CD14-positive monocyte (primary cell): Measurements from ENCODE around the gene PLIN4. TPM values are rescaled to one million over a fixed set of nuclear protein-coding genes. Genes with fewer than 3 reads are reported as not detected.

Experiments used
- DNase-seq, 3 donors: peaks; one replicate each; pipeline ENCODE4 v3.0.0-alpha.2; 2011 to 2022
- H2AFZ ChIP-seq: 2 replicates; pipeline ENCODE4 v1.6.0; 2012; ENCODE audit warnings: mild to moderate bottlenecking, low read depth, low read length, inconsistent platforms; ENCODE audit not compliant: insufficient read depth, poor library complexity, severe bottlenecking
- H3K27ac ChIP-seq, 2 donors: 1 replicate in 1 of 2; 2 replicates in 1 of 2; pipeline ENCODE4 v1.5.1; 2012 to 2013; ENCODE audit warnings: low read length in 2 of 2, control low read depth in 1 of 2, inconsistent platforms in 1 of 2, low read depth in 1 of 2, mild to moderate bottlenecking in 1 of 2
- H3K27me3 ChIP-seq, 2 donors: one replicate each; pipeline versions ENCODE4 v1.6.0 to v1.6.1; 2011 to 2013; ENCODE audit warnings: low read length in 2 of 2; ENCODE audit not compliant: control insufficient read depth in 2 of 2, insufficient read depth in 2 of 2
- H3K36me3 ChIP-seq, 2 donors: replicated peaks in 1 of 2; 1 replicate in 1 of 2; 2 replicates in 1 of 2; pipeline versions ENCODE4 v1.5.1 to v1.6.1; 2012 to 2013; ENCODE audit warnings: low read length in 2 of 2, control low read depth in 1 of 2, inconsistent platforms in 1 of 2, mild to moderate bottlenecking in 1 of 2; ENCODE audit not compliant: insufficient read depth in 2 of 2, control insufficient read depth in 1 of 2
- H3K4me1 ChIP-seq, 2 donors: 1 replicate in 1 of 2; 2 replicates in 1 of 2; pipeline versions ENCODE4 v1.5.1 to v1.6.1; 2012 to 2013; ENCODE audit warnings: low read length in 2 of 2, control low read depth in 1 of 2, inconsistent platforms in 1 of 2, mild to moderate bottlenecking in 1 of 2, moderate library complexity in 1 of 2; ENCODE audit not compliant: insufficient read depth in 2 of 2, control insufficient read depth in 1 of 2
- H3K4me2 ChIP-seq: replicated peaks from 2 replicates; pipeline ENCODE3; 2012; ENCODE audit warnings: low read length, moderate library complexity, mild to moderate bottlenecking; ENCODE audit not compliant: poor library complexity, severe bottlenecking; ENCODE audit errors: extremely low read depth
- H3K4me3 ChIP-seq, 3 experiments: fragments of 200-600 bp in 1 of 3; sonication (generic) in 1 of 3; replicated peaks in 1 of 3; 1 replicate in 2 of 3; 2 replicates in 1 of 3; pipeline ENCODE4 v1.5.1; 2011 to 2013; ENCODE audit warnings: low read length in 3 of 3, mild to moderate bottlenecking in 3 of 3, control low read depth in 2 of 3, low read depth in 2 of 3, inconsistent platforms in 1 of 3, moderate library complexity in 1 of 3
- H3K79me2 ChIP-seq: 2 replicates; pipeline ENCODE4 v1.6.0; 2012; ENCODE audit warnings: mild to moderate bottlenecking, control low read depth, inconsistent platforms, low read length, moderate library complexity; ENCODE audit not compliant: insufficient read depth
- H3K9ac ChIP-seq: 2 replicates; pipeline ENCODE4 v1.6.0; 2017; ENCODE audit warnings: low read length, mild to moderate bottlenecking; ENCODE audit not compliant: insufficient read depth, poor library complexity, severe bottlenecking
- H3K9me3 ChIP-seq, 2 donors: replicated peaks in 1 of 2; 1 replicate in 1 of 2; 2 replicates in 1 of 2; pipeline versions ENCODE4 v1.5.1 to v1.6.1; 2012 to 2013; ENCODE audit warnings: low read length in 2 of 2, control low read depth in 1 of 2; ENCODE audit not compliant: control insufficient read depth in 1 of 2, insufficient read depth in 1 of 2
- H4K20me1 ChIP-seq: 2 replicates; pipeline ENCODE4 v1.6.0; 2012; ENCODE audit warnings: mild to moderate bottlenecking, low read length, control low read depth, moderate library complexity; ENCODE audit not compliant: insufficient read depth
- H3K27ac Mint-ChIP-seq, 7 donors: one replicate each; pipeline ENCODE4 v1.8.0; 2020; ENCODE audit warnings: mild to moderate bottlenecking in 7 of 7, mixed read lengths in 7 of 7, moderate library complexity in 6 of 7, inconsistent platforms in 2 of 7
- H3K27me3 Mint-ChIP-seq, 3 donors: one replicate each; pipeline ENCODE4 v1.8.0; 2021 to 2022; ENCODE audit warnings: low read depth in 3 of 3, mild to moderate bottlenecking in 3 of 3, mixed read lengths in 3 of 3, moderate library complexity in 3 of 3, inconsistent platforms in 1 of 3
- H3K36me3 Mint-ChIP-seq, 2 donors: one replicate each; pipeline ENCODE4 v1.8.0; 2020; ENCODE audit warnings: mixed read lengths in 2 of 2, inconsistent platforms in 1 of 2, mild to moderate bottlenecking in 1 of 2
- H3K4me1 Mint-ChIP-seq: one replicate; pipeline ENCODE4 v1.8.0; 2020; ENCODE audit warnings: mild to moderate bottlenecking, mixed read lengths
- H3K4me3 Mint-ChIP-seq, 2 donors: one replicate each; pipeline ENCODE4 v1.8.0; 2020; ENCODE audit warnings: mild to moderate bottlenecking in 2 of 2, mixed read lengths in 2 of 2, moderate library complexity in 1 of 2
- H3K9me3 Mint-ChIP-seq, 7 donors: one replicate each; pipeline ENCODE4 v1.8.0; 2020 to 2022; ENCODE audit warnings: mixed read lengths in 7 of 7, mild to moderate bottlenecking in 6 of 7, moderate library complexity in 6 of 7, inconsistent platforms in 2 of 7
- CTCF ChIP-seq: fragments of 200-600 bp; IDR thresholded peaks from one replicate; pipeline ENCODE4 v1.8.0; 2022; ENCODE audit warnings: antibody characterized with exemption, mild to moderate bottlenecking
- WGBS: methylation state at CpG from one replicate; pipeline ENCODE4 v1.1.5; 2013; ENCODE audit warnings: missing lambda C conversion rate; ENCODE audit not compliant: insufficient coverage; 5-methylcytosine and 5-hydroxymethylcytosine counted together
- intact Hi-C, 2 donors: fragments of 100-400 bp; cut with micrococcal nuclease; formaldehyde crosslinking; loops; one replicate each; pipeline versions ENCODE4 v1.15.0 to v1.15.1; 2023
- polyA plus RNA-seq, 3 donors: library from polyadenylated mRNA; depleted of rRNA in 1 of 3; unstranded in 2 of 3; stranded (reverse) in 1 of 3; fragments of 300-500 nt in 2 of 3; fragments of >200 nt in 1 of 3; fragmentation: Illumina TruSeq in 2 of 3; gene quantifications; 1 replicate in 2 of 3; 2 replicates in 1 of 3; pipeline ENCODE4 v1.2.3, GENCODE V29; 2012 to 2021

The PLIN4 gene
- polyA plus RNA-seq, 3 donors: 0.05 to 0.19 TPM; not detected in 1

DNA sequence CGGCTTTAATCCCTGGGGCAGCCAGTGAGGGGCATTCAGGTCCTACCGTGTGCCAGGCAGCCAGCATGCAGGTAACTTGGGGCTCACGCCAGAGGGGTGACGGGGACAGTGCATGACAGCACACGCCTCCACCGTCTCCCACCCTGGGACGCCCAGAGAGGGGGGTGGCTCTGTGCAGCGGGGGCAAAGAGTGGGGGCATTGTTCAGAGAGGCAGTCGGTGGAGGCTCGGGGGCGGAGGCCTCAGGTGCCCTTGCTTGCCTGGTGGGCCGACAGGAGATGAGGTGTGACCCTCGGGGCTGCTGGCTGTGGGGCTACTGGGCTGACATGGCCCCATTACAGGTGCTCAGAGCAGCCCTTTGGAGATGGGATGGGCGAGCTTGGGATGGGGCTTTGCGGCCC, 18.4 kb downstream of the PLIN4 start:
- H3K9me3 Mint-ChIP-seq: no peaks in the 10 kb centered on the region
- no peak overlapping the region for H3K4me2 ChIP-seq
- no peak overlapping the region for H3K4me3 ChIP-seq
- no peaks in the 10 kb centered on the region for H3K79me2 ChIP-seq
- intact Hi-C loops: no loop called here
- peaks cover 61 to 72% of the 10 kb centered on the region in 2 donors for H3K36me3 ChIP-seq
- H3K9ac ChIP-seq: no peak overlapping the region
- H3K36me3 Mint-ChIP-seq: peaks cover 36 to 45% of the 10 kb centered on the region in 2 donors
- H3K4me3 Mint-ChIP-seq: no peak overlapping the region
- H3K4me1 ChIP-seq: no peaks in the 10 kb centered on the region
- 98% methylated on average over 12 of the region's 15 CpGs for WGBS
- H3K27me3 ChIP-seq: no peaks in the 10 kb centered on the region
- H4K20me1 ChIP-seq: no peaks in the 10 kb centered on the region
- no peaks in the 10 kb centered on the region for H3K4me1 Mint-ChIP-seq
- H3K27ac Mint-ChIP-seq: peak overlapping the region in 2 of 7 donors; percentile 27 to 81
- no peaks in the 10 kb centered on the region for H3K27me3 Mint-ChIP-seq
- H2AFZ ChIP-seq: no peak overlapping the region
- H3K9me3 ChIP-seq: no peaks in the 10 kb centered on the region
- H3K27ac ChIP-seq: no peak overlapping the region
- no peak for TF ChIP-seq CTCF
- DNase-seq: no peak

DNA sequence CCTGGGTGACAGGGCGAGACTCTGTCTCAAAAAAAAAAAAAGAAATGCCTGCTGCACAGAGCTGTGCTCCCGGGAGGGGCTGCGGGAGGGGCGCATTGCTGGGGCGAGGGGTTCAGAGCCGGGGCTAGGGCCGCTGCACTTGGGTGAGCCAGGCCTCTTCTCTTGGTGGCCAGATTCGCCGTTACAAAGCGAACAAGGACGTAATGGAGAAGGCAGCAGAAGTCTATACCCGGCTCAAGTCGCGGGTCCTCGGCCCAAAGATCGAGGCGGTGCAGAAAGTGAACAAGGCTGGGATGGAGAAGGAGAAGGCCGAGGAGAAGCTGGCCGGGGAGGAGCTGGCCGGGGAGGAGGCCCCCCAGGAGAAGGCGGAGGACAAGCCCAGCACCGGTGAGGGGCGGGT, 19.0 kb downstream of the PLIN4 start:
- Histone ChIP-seq H4K20me1 (no peaks in the 10 kb centered on the region), H3K79me2 (no peaks in the 10 kb centered on the region), H3K36me3 (peaks cover 66 to 77% of the 10 kb centered on the region in 2 donors), H3K4me1 (no peaks in the 10 kb centered on the region), H3K27me3 (no peaks in the 10 kb centered on the region), H3K9ac (no peak overlapping the region), H3K27ac (no peak overlapping the region), H2AFZ (no peak overlapping the region), H3K4me3 (no peak overlapping the region), H3K9me3 (no peaks in the 10 kb centered on the region), H3K4me2 (no peak overlapping the region)
- WGBS: 97% methylated on average over 21 of the region's 23 CpGs
- no peak overlapping the region for H3K27ac Mint-ChIP-seq
- H3K9me3 Mint-ChIP-seq: no peaks in the 10 kb centered on the region
- intact Hi-C loops: no loop called here
- H3K4me3 Mint-ChIP-seq: no peak overlapping the region
- no peak for TF ChIP-seq CTCF
- no peak for DNase-seq
- H3K36me3 Mint-ChIP-seq: peaks cover 32 to 50% of the 10 kb centered on the region in 2 donors
- no peaks in the 10 kb centered on the region for H3K27me3 Mint-ChIP-seq
- no peaks in the 10 kb centered on the region for H3K4me1 Mint-ChIP-seq
